ENCODE measurements around the gene BRWD1. TPM values are rescaled to one million over a fixed set of nuclear protein-coding genes. Genes with fewer than 3 reads are reported as not detected.

BRWD1 gene
- total RNA-seq, 1 experiment from 2014 or later = 36.0 TPM

DNA sequence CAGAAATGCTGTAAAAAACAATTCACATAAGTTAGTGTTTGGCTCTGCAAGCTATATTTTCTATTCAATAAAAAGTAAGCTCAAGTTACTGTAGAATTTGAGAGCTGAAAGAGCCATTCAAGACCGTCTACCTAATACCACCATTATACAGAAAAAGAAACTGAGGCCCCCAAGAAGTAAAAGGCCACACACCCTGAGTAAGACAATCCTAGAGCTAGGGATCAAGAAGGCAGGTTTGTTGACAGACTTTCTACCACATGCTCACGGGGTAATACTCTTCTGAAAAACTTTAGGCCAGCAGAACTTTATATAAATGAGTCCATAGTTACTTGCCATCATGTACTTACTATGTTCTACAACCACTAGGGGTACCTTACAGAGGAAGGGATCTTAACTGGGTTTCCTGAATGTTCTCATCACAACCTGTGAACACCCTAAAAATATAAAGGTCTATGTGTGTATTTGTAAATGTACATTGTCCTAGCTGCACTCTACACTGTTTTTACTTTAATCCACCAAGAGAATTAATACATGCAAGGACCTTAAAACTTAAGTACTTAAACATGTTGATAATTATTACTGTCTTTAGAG is 132.9 kb downstream of the BRWD1 start:
- DNase-seq (ENCODE audit: unreplicated experiment) = peak; percentile 13
- intact Hi-C loops (cut with micrococcal nuclease) = no loop called here
- peaks cover 28% of the 10 kb centered on the region for H3K4me1 Mint-ChIP-seq (ENCODE audit: insufficient read depth, unreplicated experiment)
- H3K4me3 Mint-ChIP-seq (ENCODE audit: unreplicated experiment) = peak overlapping the region; percentile 31
- H3K36me3 Mint-ChIP-seq (ENCODE audit: insufficient read depth, unreplicated experiment) = peaks cover 47% of the 10 kb centered on the region
- TF ChIP-seq, protein P1, sequence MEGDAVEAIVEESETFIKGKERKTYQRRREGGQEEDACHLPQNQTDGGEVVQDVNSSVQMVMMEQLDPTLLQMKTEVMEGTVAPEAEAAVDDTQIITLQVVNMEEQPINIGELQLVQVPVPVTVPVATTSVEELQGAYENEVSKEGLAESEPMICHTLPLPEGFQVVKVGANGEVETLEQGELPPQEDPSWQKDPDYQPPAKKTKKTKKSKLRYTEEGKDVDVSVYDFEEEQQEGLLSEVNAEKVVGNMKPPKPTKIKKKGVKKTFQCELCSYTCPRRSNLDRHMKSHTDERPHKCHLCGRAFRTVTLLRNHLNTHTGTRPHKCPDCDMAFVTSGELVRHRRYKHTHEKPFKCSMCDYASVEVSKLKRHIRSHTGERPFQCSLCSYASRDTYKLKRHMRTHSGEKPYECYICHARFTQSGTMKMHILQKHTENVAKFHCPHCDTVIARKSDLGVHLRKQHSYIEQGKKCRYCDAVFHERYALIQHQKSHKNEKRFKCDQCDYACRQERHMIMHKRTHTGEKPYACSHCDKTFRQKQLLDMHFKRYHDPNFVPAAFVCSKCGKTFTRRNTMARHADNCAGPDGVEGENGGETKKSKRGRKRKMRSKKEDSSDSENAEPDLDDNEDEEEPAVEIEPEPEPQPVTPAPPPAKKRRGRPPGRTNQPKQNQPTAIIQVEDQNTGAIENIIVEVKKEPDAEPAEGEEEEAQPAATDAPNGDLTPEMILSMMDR (IDR thresholded peaks at IDR 0.05; ENCODE audit: unreplicated experiment) = peak; percentile 29
- no peaks in the 10 kb centered on the region for H3K27me3 Mint-ChIP-seq (ENCODE audit: insufficient read depth, unreplicated experiment)
- no peaks in the 10 kb centered on the region for H3K9me3 Mint-ChIP-seq (ENCODE audit: unreplicated experiment)
- POLR2A ChIA-PET = interaction anchor here (0.9 kb wide), 1 partner anchor 277 kb away, joined by 5 read pairs; no protein-coding TSS in a partner anchor
- H3K27ac Mint-ChIP-seq (ENCODE audit: low read depth, unreplicated experiment) = peak overlapping the region; percentile 9
- no TSS peak for BruUV-seq (replicated peaks)
- CTCF ChIA-PET = interaction anchor here (0.7 to 1.5 kb wide), 4 partner anchors 9 to 672 kb away, joined by 3 to 6 read pairs (median 5); no protein-coding TSS in a partner anchor

DNA sequence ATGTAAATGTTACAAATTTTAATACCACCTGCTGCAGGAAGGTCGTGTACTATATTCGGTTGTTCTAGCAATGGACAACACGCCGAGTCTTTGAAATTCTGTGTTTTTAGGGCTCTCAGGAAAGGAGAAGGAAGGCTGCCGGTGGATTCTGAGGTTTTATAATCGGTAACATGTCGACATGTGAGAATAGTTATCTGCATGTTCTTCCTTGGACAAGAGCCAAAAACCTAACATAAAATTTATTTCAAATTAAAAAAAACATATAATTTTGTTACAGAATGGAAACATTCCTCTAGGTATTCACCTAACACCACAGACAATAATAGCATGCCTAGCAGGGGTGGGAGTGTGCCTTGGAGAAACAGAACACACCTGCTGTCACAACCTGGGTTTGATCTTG is 135.0 kb downstream of the BRWD1 start:
- no peak for DNase-seq (ENCODE audit: unreplicated experiment)
- no peaks in the 10 kb centered on the region for H3K9me3 Mint-ChIP-seq (ENCODE audit: unreplicated experiment)
- intact Hi-C loops (cut with micrococcal nuclease) = no loop called here
- H3K36me3 Mint-ChIP-seq (ENCODE audit: insufficient read depth, unreplicated experiment) = peaks cover 45% of the 10 kb centered on the region
- no peaks in the 10 kb centered on the region for H3K27me3 Mint-ChIP-seq (ENCODE audit: insufficient read depth, unreplicated experiment)
- peaks cover 28% of the 10 kb centered on the region for H3K4me1 Mint-ChIP-seq (ENCODE audit: insufficient read depth, unreplicated experiment)
- no peak overlapping the region for H3K27ac Mint-ChIP-seq (ENCODE audit: low read depth, unreplicated experiment)
- BruUV-seq (replicated peaks) = no TSS peak
- CTCF ChIA-PET = interaction anchor here (0.7 kb wide), 1 partner anchor 40 kb away, joined by 3 read pairs; no protein-coding TSS in a partner anchor
- H3K4me3 Mint-ChIP-seq (ENCODE audit: unreplicated experiment) = no peak overlapping the region
- TF ChIP-seq, protein P1 (IDR thresholded peaks at IDR 0.05; ENCODE audit: unreplicated experiment) = no peak
- POLR2A ChIA-PET = no interaction called here

DNA sequence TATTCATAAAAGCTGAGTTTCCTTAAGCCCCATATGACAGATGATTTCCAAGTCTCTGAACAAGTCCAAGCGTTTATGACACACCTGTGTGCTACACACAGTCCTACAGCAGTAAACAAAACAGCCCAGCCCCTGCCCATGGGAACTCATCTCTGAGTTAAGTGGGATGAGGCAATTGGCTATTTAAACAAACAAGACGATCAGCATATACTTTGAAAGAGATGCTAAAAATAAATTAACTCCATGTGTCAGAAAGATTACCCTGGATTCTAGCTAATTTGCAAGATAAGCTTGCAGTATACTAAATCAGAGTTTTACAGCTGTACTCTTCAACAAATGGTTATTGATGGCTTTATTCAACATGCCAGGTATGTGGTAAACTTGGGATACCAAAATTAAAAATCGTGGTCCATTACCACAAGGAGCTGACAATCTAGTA is 137.1 kb downstream of the BRWD1 start:
- no peak overlapping the region for H3K27ac Mint-ChIP-seq (ENCODE audit: low read depth, unreplicated experiment)
- no TSS peak for BruUV-seq (replicated peaks)

DNA sequence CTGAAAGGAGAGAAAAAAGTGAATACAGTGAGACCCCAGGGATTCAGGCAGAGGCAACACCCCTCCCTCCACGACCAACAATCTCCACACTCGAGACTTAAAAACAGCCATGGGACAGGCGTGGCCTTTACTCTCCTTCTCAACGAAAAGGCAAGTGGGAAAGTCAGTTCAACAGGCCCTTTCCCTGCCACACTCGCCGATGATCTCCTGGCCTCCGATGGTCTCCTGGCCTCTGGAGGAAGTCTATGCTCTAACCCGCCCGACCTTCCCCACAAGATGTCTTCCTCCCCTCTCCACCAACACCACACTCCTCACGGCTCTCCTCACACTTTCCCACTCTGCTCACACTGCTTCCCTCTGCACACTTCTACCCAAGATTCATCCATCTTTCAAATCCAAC is 137.8 kb downstream of the BRWD1 start:
- intact Hi-C loops (cut with micrococcal nuclease) = no loop called here
- no peaks in the 10 kb centered on the region for H3K27me3 Mint-ChIP-seq (ENCODE audit: insufficient read depth, unreplicated experiment)
- no peak for DNase-seq (ENCODE audit: unreplicated experiment)
- POLR2A ChIA-PET = no interaction called here
- H3K27ac Mint-ChIP-seq (ENCODE audit: low read depth, unreplicated experiment) = no peak overlapping the region
- CTCF ChIA-PET = interaction anchor here (1.2 to 2.1 kb wide), 2 partner anchors 38 to 439 kb away, joined by 4 to 15 read pairs; no protein-coding TSS in a partner anchor
- H3K4me3 Mint-ChIP-seq (ENCODE audit: unreplicated experiment) = no peak overlapping the region
- peaks cover 55% of the 10 kb centered on the region for H3K36me3 Mint-ChIP-seq (ENCODE audit: insufficient read depth, unreplicated experiment)
- H3K9me3 Mint-ChIP-seq (ENCODE audit: unreplicated experiment) = no peaks in the 10 kb centered on the region
- peaks cover 15% of the 10 kb centered on the region for H3K4me1 Mint-ChIP-seq (ENCODE audit: insufficient read depth, unreplicated experiment)
- TF ChIP-seq, protein P1 (IDR thresholded peaks at IDR 0.05; ENCODE audit: unreplicated experiment) = no peak
- no TSS peak for BruUV-seq (replicated peaks)

More for the DNA sequence above, 137.1 kb downstream of the BRWD1 start:
- Mint-ChIP-seq H3K9me3 (ENCODE audit: unreplicated experiment) (no peaks in the 10 kb centered on the region), H3K4me1 (ENCODE audit: insufficient read depth, unreplicated experiment) (peaks cover 18% of the 10 kb centered on the region), H3K27me3 (ENCODE audit: insufficient read depth, unreplicated experiment) (no peaks in the 10 kb centered on the region), H3K4me3 (ENCODE audit: unreplicated experiment) (no peak overlapping the region), H3K36me3 (ENCODE audit: insufficient read depth, unreplicated experiment) (peaks cover 53% of the 10 kb centered on the region)
- TF ChIP-seq, protein P1 (IDR thresholded peaks at IDR 0.05; ENCODE audit: unreplicated experiment) = no peak
- intact Hi-C loops (cut with micrococcal nuclease) = no loop called here
- ChIA-PET CTCF (interaction anchor here (0.6 to 2.1 kb wide), 10 partner anchors 9 to 671 kb away, joined by 3 to 15 read pairs (median 4); no protein-coding TSS in a partner anchor), POLR2A (no interaction called here)
- DNase-seq (ENCODE audit: unreplicated experiment) = no peak

All from MCF 10A (cell line).